Body of pancreas (tissue), 4 donors: ENCODE results near the gene LYPD3. TPM values are rescaled to one million over a fixed set of nuclear protein-coding genes. Genes with fewer than 3 reads are reported as not detected.

Experiments
- ATAC-seq: fragments of 150-250 bp; one replicate; pipeline ENCODE4 v1.9.1; 2016
- DNase-seq, 4 donors: peaks; one replicate each; pipeline ENCODE4 v3.0.0-alpha.2; 2019
- H3K27ac ChIP-seq, 4 donors: fragments of 200-600 bp; sonication (generic); 1 replicate in 3 of 4; 2 replicates in 1 of 4; pipeline versions ENCODE4 v1.5.1 to v1.6.1; 2016 to 2019; ENCODE audit warnings: mild to moderate bottlenecking in 1 of 4, mixed read lengths in 1 of 4, moderate library complexity in 1 of 4
- H3K27me3 ChIP-seq, 2 donors: fragments of 200-600 bp; sonication (generic); one replicate each; pipeline ENCODE4 v1.6.0; 2016; ENCODE audit warnings: mild to moderate bottlenecking in 1 of 2
- H3K36me3 ChIP-seq, 2 donors: fragments of 200-600 bp; sonication (generic); replicated peaks in 1 of 2; 2 replicates each; pipeline ENCODE4 v1.5.1; 2016; ENCODE audit warnings: low read depth in 2 of 2; ENCODE audit not compliant: insufficient read depth in 1 of 2
- H3K4me1 ChIP-seq: fragments of 200-600 bp; sonication (generic); one replicate; pipeline ENCODE4 v1.6.0; 2016
- H3K4me3 ChIP-seq, 2 donors: fragments of 200-600 bp; sonication (generic); 1 replicate in 1 of 2; 2 replicates in 1 of 2; pipeline ENCODE4 v1.5.1; 2016 to 2019
- H3K9me3 ChIP-seq, 3 donors: fragments of 200-600 bp; sonication (generic); 1 replicate in 2 of 3; 2 replicates in 1 of 3; pipeline ENCODE4 v1.5.1; 2016
- POLR2A ChIP-seq, 3 donors: fragments of 450-650 bp; IDR thresholded peaks; one replicate each; pipeline ENCODE4 v1.6.1; 2016; ENCODE audit warnings: antibody characterized with exemption in 3 of 3, mild to moderate bottlenecking in 2 of 3
- WGBS, 2 donors: methylation state at CpG; one replicate each; pipeline ENCODE4 v1.1.5; 2017; 5-methylcytosine and 5-hydroxymethylcytosine counted together
- intact Hi-C: fragments of 100-400 bp; cut with DNase I; formaldehyde crosslinking; loops from one replicate; pipeline ENCODE4 v1.15.1; 2023
- total RNA-seq, 2 donors: library from RNA; depleted of rRNA; stranded (reverse); fragments of >200 nt; gene quantifications; one replicate each; pipeline ENCODE4 v1.1.0, GENCODE V29; 2016
- TF ChIP-seq, protein P1 (sequence below), 7 experiments: fragments of 450-650 bp in 4 of 7; fragments of 200-600 bp in 3 of 7; sonication (generic) in 3 of 7; IDR thresholded peaks; one replicate each; pipeline ENCODE4 v1.5.1; 2016 to 2019; ENCODE audit warnings: antibody characterized with exemption in 7 of 7

Gene LYPD3
- total RNA-seq, 2 donors from 2014 or later: 0.26 TPM; not detected in 1

DNA sequence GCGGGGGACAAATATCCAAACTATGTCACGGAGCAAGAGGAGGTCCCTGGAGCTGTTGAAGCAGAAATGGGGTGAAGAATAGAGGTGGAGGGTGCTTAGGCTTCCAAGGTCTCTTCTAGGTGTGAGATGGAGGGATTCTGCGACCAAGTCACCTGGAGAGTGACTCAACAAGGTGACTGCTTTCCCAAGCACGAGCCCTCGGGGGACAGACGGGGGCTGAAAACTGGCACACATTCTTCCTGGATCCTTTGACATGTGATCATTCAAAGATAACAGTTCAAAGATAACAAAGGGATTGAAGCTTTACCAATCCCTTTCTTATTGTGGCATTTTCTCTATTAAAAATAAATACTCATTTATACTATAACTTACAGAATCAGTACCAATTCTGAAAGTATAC, 53.0 kb downstream of the LYPD3 start:
- no peaks in the 10 kb centered on the region for H3K36me3 ChIP-seq

More for the DNA sequence above, 53.0 kb downstream of the LYPD3 start:
- no peak overlapping the region for H3K4me3 ChIP-seq
- TF ChIP-seq POLR2A (IDR thresholded peaks at IDR 0.05): no peak
- TF ChIP-seq, protein P1, sequence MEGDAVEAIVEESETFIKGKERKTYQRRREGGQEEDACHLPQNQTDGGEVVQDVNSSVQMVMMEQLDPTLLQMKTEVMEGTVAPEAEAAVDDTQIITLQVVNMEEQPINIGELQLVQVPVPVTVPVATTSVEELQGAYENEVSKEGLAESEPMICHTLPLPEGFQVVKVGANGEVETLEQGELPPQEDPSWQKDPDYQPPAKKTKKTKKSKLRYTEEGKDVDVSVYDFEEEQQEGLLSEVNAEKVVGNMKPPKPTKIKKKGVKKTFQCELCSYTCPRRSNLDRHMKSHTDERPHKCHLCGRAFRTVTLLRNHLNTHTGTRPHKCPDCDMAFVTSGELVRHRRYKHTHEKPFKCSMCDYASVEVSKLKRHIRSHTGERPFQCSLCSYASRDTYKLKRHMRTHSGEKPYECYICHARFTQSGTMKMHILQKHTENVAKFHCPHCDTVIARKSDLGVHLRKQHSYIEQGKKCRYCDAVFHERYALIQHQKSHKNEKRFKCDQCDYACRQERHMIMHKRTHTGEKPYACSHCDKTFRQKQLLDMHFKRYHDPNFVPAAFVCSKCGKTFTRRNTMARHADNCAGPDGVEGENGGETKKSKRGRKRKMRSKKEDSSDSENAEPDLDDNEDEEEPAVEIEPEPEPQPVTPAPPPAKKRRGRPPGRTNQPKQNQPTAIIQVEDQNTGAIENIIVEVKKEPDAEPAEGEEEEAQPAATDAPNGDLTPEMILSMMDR (IDR thresholded peaks at IDR 0.05): no peak
- no peak overlapping the region for H3K27ac ChIP-seq
- no peaks in the 10 kb centered on the region for H3K4me1 ChIP-seq
- intact Hi-C loops: no loop called here
- ATAC-seq (no peak), DNase-seq (no peak)
- H3K9me3 ChIP-seq: no peaks in the 10 kb centered on the region
- no peaks in the 10 kb centered on the region for H3K27me3 ChIP-seq
- WGBS, 2 donors: 52 to 54% methylated on average over 6 of the region's 6 CpGs

Other genes with a start within 250 kb of the LYPD3 start
- not detected for gene PSG9, start 196.1 kb downstream of the LYPD3 start, total RNA-seq
- under 1 TPM in 1 of 2 donors, not detected in 1; 0.52 TPM for gene CD177, start 111.9 kb downstream of the LYPD3 start, total RNA-seq
- gene TEX101, start 50.7 kb downstream of the LYPD3 start, total RNA-seq: not detected
- gene PHLDB3, start 39.1 kb upstream of the LYPD3 start, total RNA-seq: 10 to 100 TPM; 14.5 to 16.9 TPM
- 10 to 100 TPM; 21.1 to 29.8 TPM for gene ETHE1, start 61.6 kb upstream of the LYPD3 start, total RNA-seq
- under 1 TPM in 1 of 2 donors, not detected in 1; 0.52 TPM for gene ZNF575, start 67.6 kb upstream of the LYPD3 start, total RNA-seq
- gene XRCC1, start 109.9 kb upstream of the LYPD3 start, total RNA-seq: 10 to 100 TPM; 19.7 to 31.0 TPM
- gene PINLYP, start 110.2 kb upstream of the LYPD3 start, total RNA-seq: 1 to 10 TPM in 1 of 2 donors, not detected in 1; 4.6 TPM
- 10 to 100 TPM in 1 of 2 donors, 1 to 10 TPM in 1; 9.1 to 20.1 TPM for gene IRGQ, start 130.5 kb upstream of the LYPD3 start, total RNA-seq
- 1 to 10 TPM; 4.6 to 8.6 TPM for gene ZNF576, start 131.0 kb upstream of the LYPD3 start, total RNA-seq
- 1 to 10 TPM in 1 of 2 donors, under 1 TPM in 1; 0.33 to 2.1 TPM for gene SRRM5, start 146.5 kb upstream of the LYPD3 start, total RNA-seq
- gene ZNF428, start 154.0 kb upstream of the LYPD3 start, total RNA-seq: 10 to 100 TPM; 24.4 to 31.6 TPM
- 1 to 10 TPM; 2.0 to 2.6 TPM for gene CADM4, start 174.2 kb upstream of the LYPD3 start, total RNA-seq
- gene PLAUR, start 204.6 kb upstream of the LYPD3 start, total RNA-seq: 10 to 100 TPM in 1 of 2 donors, 1 to 10 TPM in 1; 5.4 to 25.4 TPM